Skeletal muscle tissue (tissue), 4 donors: ENCODE measurements around the gene CSRP2. TPM values are rescaled to one million over a fixed set of nuclear protein-coding genes. Genes with fewer than 3 reads are reported as not detected.

Source experiments
- H3K27ac ChIP-seq: one replicate; pipeline ENCODE4 v1.7.0; 2013; ENCODE audit warnings: mild to moderate bottlenecking, low read depth, low read length, inconsistent platforms
- H3K27me3 ChIP-seq, 3 donors: one replicate each; pipeline ENCODE4 v1.7.0; 2013; ENCODE audit warnings: low read length in 3 of 3; ENCODE audit not compliant: control insufficient read depth in 3 of 3, insufficient read depth in 3 of 3
- H3K36me3 ChIP-seq, 3 donors: one replicate each; pipeline ENCODE4 v1.7.0; 2013; ENCODE audit warnings: low read length in 3 of 3; ENCODE audit not compliant: control insufficient read depth in 3 of 3, insufficient read depth in 3 of 3
- H3K4me1 ChIP-seq, 3 donors: one replicate each; pipeline ENCODE4 v1.7.0; 2013; ENCODE audit warnings: low read length in 3 of 3, mild to moderate bottlenecking in 3 of 3; ENCODE audit not compliant: control insufficient read depth in 3 of 3, insufficient read depth in 3 of 3
- H3K4me3 ChIP-seq, 3 donors: one replicate each; pipeline ENCODE4 v1.7.0; 2013; ENCODE audit warnings: low read length in 3 of 3
- H3K9ac ChIP-seq, 3 donors: one replicate each; pipeline ENCODE4 v1.7.0; 2013; ENCODE audit warnings: low read length in 3 of 3, mild to moderate bottlenecking in 3 of 3, moderate library complexity in 2 of 3, low read depth in 1 of 3
- H3K9me3 ChIP-seq, 3 donors: one replicate each; pipeline ENCODE4 v1.7.0; 2013; ENCODE audit warnings: low read length in 3 of 3; ENCODE audit not compliant: control insufficient read depth in 3 of 3
- total RNA-seq: library from RNA; depleted of rRNA; stranded (reverse); fragments of >200 nt; gene quantifications from one replicate; pipeline ENCODE4 v1.2.3, GENCODE V29; 2014
- donor health status: Osteomylitis.

Gene CSRP2
- total RNA-seq, 1 donor from 2014 or later = 20.4 TPM

GRCh38 chr12:76836633-76837032 is 42.2 kb downstream of the CSRP2 start:
- H3K36me3 ChIP-seq = peaks cover 1 to 12% (median 11%) of the 10 kb centered on the region in 3 donors
- H3K27ac ChIP-seq = no peak overlapping the region
- H3K9me3 ChIP-seq = peaks cover 0 to 3% (median 0%) of the 10 kb centered on the region in 3 donors
- no peaks in the 10 kb centered on the region for H3K27me3 ChIP-seq
- H3K4me1 ChIP-seq = no peaks in the 10 kb centered on the region
- H3K9ac ChIP-seq = no peak overlapping the region
- no peak overlapping the region for H3K4me3 ChIP-seq

- Histone ChIP-seq H3K9me3 (peaks cover 0 to 3% (median 0%) of the 10 kb centered on the region in 3 donors), H3K36me3 (peaks cover 3 to 20% (median 14%) of the 10 kb centered on the region in 3 donors), H3K9ac (no peak overlapping the region), H3K27me3 (no peaks in the 10 kb centered on the region), H3K4me3 (no peak overlapping the region), H3K27ac (no peak overlapping the region), H3K4me1 (no peaks in the 10 kb centered on the region)
Measured at GRCh38 chr12:76830436-76830835, 48.4 kb downstream of the CSRP2 start.

- Histone ChIP-seq H3K4me1 (no peaks in the 10 kb centered on the region), H3K27ac (no peak overlapping the region), H3K36me3 (peaks cover 3 to 12% (median 6%) of the 10 kb centered on the region in 3 donors), H3K9me3 (no peaks in the 10 kb centered on the region), H3K4me3 (no peak overlapping the region), H3K27me3 (no peaks in the 10 kb centered on the region), H3K9ac (no peak overlapping the region)
Measured at GRCh38 chr12:76820888-76821482, 57.8 kb downstream of the CSRP2 start.

GRCh38 chr12:76813972-76814371 is 64.8 kb downstream of the CSRP2 start:
- Histone ChIP-seq H3K36me3 (peaks cover 0 to 21% (median 9%) of the 10 kb centered on the region in 3 donors), H3K27me3 (no peaks in the 10 kb centered on the region), H3K4me3 (no peak overlapping the region), H3K27ac (no peak overlapping the region), H3K9me3 (no peaks in the 10 kb centered on the region), H3K9ac (no peak overlapping the region), H3K4me1 (no peaks in the 10 kb centered on the region)

- H3K36me3 ChIP-seq = peaks cover 0 to 21% (median 9%) of the 10 kb centered on the region in 3 donors
- H3K4me1 ChIP-seq = no peaks in the 10 kb centered on the region
- H3K27me3 ChIP-seq = no peaks in the 10 kb centered on the region
- no peak overlapping the region for H3K9ac ChIP-seq
- no peak overlapping the region for H3K27ac ChIP-seq
- H3K4me3 ChIP-seq = no peak overlapping the region
- H3K9me3 ChIP-seq = no peaks in the 10 kb centered on the region
Measured at GRCh38 chr12:76813265-76813664, 65.6 kb downstream of the CSRP2 start.

GRCh38 chr12:76811976-76812375 is 66.8 kb downstream of the CSRP2 start:
- no peaks in the 10 kb centered on the region for H3K9me3 ChIP-seq
- H3K27me3 ChIP-seq = no peaks in the 10 kb centered on the region
- no peak overlapping the region for H3K4me3 ChIP-seq
- H3K9ac ChIP-seq = no peak overlapping the region
- H3K4me1 ChIP-seq = no peaks in the 10 kb centered on the region
- H3K36me3 ChIP-seq = peaks cover 5 to 23% (median 18%) of the 10 kb centered on the region in 3 donors
- no peak overlapping the region for H3K27ac ChIP-seq

- H3K9me3 ChIP-seq = no peaks in the 10 kb centered on the region
- H3K9ac ChIP-seq = no peak overlapping the region
- no peak overlapping the region for H3K4me3 ChIP-seq
- H3K27ac ChIP-seq = no peak overlapping the region
- peaks cover 12 to 25% (median 25%) of the 10 kb centered on the region in 3 donors for H3K36me3 ChIP-seq
- H3K27me3 ChIP-seq = no peaks in the 10 kb centered on the region
- H3K4me1 ChIP-seq = no peaks in the 10 kb centered on the region
Measured at GRCh38 chr12:76810671-76811419, 68.0 kb downstream of the CSRP2 start.

Other genes starting within 250 kb of the CSRP2 start
- gene ZDHHC17, start 114.9 kb downstream of the CSRP2 start, total RNA-seq = 123 TPM
- 1.0 TPM for gene E2F7, start 186.6 kb upstream of the CSRP2 start, total RNA-seq